Sciatic nerve (tissue), 2 donors: Measurements from ENCODE around the gene KLHL3. TPM values are rescaled to one million over a fixed set of nuclear protein-coding genes. Genes with fewer than 3 reads are reported as not detected.

Experiments used
- ATAC-seq: fragments of 200-7000 bp; cut with Tn5 transposase; one replicate; pipeline ENCODE4 v1.9.1; 2020; ENCODE audit warnings: mild to moderate bottlenecking, moderate library complexity
- DNase-seq: peaks from one replicate; pipeline ENCODE4 v3.0.0-alpha.2; 2020; ENCODE audit warnings: low spot score
- intact Hi-C: fragments of 100-400 bp; cut with DNase I; formaldehyde crosslinking; loops from one replicate; pipeline ENCODE4 v1.14.2; 2022
- total RNA-seq: library from RNA; stranded (reverse); fragmentation: NEBNext Ultra II Directional; extraction: Animal tissue kit (Norgen Biotek cat#: 25700); gene quantifications from one replicate; pipeline ENCODE4 v1.2.1, GENCODE V29; 2021
- donor health status: DM: no; HTN: no; CAD: no.
- donor health status: DM: no; HTN: no; CAD: no.

KLHL3 gene
- total RNA-seq, 1 donor from 2014 or later: 32.8 TPM

DNA sequence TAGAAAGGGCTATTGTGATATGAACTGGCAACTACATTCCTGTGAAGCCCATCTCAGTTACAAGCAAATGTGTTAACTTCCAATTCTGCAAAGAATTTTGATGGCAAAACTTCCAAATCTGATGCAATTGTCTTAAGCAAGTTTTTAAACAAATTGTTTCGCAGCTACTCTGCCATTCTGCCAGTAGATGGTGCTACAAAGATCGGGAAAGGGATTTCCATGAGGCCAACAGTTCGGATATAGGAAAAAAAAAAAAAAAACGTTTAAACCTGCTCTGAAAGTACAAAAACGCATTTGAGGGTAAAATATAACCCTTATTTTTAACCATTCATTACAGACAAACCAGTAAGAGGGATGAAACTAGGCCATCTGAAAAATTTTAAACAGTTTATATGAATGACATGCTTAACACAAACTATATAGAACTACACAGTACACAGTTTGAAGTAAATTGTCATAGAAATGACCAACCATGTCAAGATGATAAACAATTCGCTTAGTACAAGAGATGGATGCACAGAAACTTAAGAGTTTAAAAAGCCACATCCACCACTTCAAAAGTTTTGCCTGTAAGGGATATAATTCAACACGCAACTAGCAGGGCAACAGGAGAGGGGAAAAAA lies 16.1 kb upstream of the KLHL3 start:
- ATAC-seq (no peak), DNase-seq (no peak)
- intact Hi-C loops: no loop called here

DNA sequence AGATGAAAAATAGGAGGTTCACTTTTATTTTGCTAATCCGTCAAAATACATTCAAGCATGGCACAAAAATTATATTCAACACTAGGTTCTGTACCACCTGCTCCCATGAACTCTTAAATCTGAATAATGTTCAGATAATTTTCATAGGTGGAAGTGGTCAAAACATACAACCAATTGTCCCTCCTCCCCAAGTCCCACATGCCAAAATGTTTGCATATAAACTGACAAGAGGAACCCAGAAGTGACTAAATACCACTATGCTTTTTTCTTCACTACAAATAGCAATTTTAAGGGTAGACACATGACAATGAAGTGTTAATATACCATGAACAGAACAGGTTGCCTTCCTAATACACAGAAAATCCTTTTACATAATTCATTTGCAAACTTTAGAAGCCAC lies 14.5 kb upstream of the KLHL3 start:
- DNase-seq: no peak
- ATAC-seq: no peak
- intact Hi-C loops: no loop called here

DNA sequence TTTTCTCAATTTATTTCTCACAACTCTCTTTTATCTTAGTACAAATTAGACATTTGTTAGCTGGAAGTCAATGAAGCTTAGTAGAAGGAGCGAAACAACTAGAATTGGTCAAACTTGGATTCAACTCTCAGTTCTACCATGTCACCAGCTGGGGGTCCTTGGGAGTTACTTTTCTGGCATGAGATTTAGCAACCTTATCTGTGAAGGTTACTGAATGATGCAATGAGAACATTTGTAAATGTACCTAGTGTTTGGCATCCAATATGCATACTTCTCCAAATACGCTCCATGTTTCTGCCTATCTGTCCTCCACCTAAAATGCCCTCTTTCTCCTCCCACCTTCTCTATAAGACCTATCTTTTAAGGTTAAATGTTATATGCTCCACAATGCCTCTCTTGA lies 12.0 kb upstream of the KLHL3 start:
- no peak for ATAC-seq
- no peak for DNase-seq
- intact Hi-C loops: no loop called here

GRCh38 chr5:137743031-137743640 lies 7.2 kb upstream of the KLHL3 start:
- ATAC-seq (peak; percentile 87), DNase-seq (no peak)
- intact Hi-C loops: loop anchor here (5.0 kb wide), 1 partner anchor 86 kb away; no protein-coding TSS in a partner anchor

DNA sequence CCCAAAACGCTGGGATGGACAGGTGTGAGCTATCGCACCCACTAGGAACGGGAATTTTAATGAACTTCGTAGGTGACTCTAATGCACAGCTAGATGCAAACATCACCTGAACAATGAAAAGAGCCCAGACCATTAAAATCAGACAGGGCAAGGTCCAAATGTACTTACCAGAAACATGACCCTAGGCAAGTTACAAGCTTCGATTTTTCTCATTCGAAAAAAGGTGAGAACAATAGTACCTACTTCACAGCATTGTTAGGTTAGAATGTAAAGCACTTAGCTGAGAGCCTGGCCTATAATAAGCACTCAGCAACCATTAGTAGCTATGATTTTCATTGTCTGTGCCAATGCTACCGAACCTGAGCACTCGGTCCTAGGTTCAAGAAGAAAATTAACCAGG lies 5.8 kb upstream of the KLHL3 start:
- no peak for DNase-seq
- no peak for ATAC-seq
- intact Hi-C loops: loop anchor here (5.0 kb wide), 1 partner anchor 84 kb away; no protein-coding TSS in a partner anchor

- ATAC-seq (no peak), DNase-seq (no peak)
- intact Hi-C loops: loop anchor here (5.0 kb wide), 1 partner anchor 82 kb away; no protein-coding TSS in a partner anchor
These were observed 3.8 kb upstream of the KLHL3 start for GRCh38 chr5:137739737-137740136.

- ATAC-seq: no peak
- no peak for DNase-seq
- intact Hi-C loops: no loop called here
These were observed 3.1 kb upstream of the KLHL3 start for GRCh38 chr5:137738947-137739346.

- intact Hi-C loops: no loop called here
- ATAC-seq: peak; percentile 40
- DNase-seq: no peak
These were observed 1.7 kb upstream of the KLHL3 start for GRCh38 chr5:137737349-137738131.

- no peak for ATAC-seq
- intact Hi-C loops: no loop called here
- no peak for DNase-seq
These were observed 607 bp upstream of the KLHL3 start for GRCh38 chr5:137736496-137736895.

- DNase-seq (no peak), ATAC-seq (peak; percentile 72)
- intact Hi-C loops: no loop called here
These were observed 831 bp downstream of the KLHL3 start for GRCh38 chr5:137734962-137735554.

GRCh38 chr5:137734331-137734730 lies 1.6 kb downstream of the KLHL3 start:
- DNase-seq (no peak), ATAC-seq (no peak)
- intact Hi-C loops: no loop called here

GRCh38 chr5:137733922-137734321 lies 2.0 kb downstream of the KLHL3 start:
- no peak for ATAC-seq
- no peak for DNase-seq
- intact Hi-C loops: no loop called here

DNA sequence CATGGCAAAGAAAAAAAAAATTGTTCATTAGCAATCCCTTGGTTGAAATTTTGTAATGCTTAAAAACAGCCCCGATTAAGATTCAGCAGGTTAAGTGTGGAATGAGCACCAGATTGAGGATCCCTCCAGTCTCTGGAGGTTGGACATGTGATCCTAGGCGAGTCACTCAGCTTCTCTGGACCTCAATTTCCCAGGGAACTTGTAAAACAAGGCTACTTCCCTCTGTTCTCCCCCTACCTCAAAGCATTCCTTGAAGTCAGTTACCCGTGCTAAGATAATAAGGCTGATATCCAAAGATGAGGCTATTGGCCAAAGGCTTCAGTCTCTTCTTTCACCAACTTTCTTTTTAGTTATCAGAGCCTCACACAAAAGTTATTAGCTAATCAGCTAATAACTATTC lies 2.9 kb downstream of the KLHL3 start:
- intact Hi-C loops: no loop called here
- DNase-seq (no peak), ATAC-seq (no peak)

GRCh38 chr5:137731176-137731575 lies 4.7 kb downstream of the KLHL3 start:
- ATAC-seq (peak; percentile 80), DNase-seq (no peak)
- intact Hi-C loops: no loop called here

- intact Hi-C loops: no loop called here
- no peak for ATAC-seq
- no peak for DNase-seq
These were observed 5.6 kb downstream of the KLHL3 start for GRCh38 chr5:137730336-137730735.

GRCh38 chr5:137728048-137728447 lies 7.8 kb downstream of the KLHL3 start:
- ATAC-seq (no peak), DNase-seq (no peak)
- intact Hi-C loops: no loop called here

GRCh38 chr5:137727623-137728022 lies 8.3 kb downstream of the KLHL3 start:
- no peak for DNase-seq
- intact Hi-C loops: no loop called here
- no peak for ATAC-seq

DNA sequence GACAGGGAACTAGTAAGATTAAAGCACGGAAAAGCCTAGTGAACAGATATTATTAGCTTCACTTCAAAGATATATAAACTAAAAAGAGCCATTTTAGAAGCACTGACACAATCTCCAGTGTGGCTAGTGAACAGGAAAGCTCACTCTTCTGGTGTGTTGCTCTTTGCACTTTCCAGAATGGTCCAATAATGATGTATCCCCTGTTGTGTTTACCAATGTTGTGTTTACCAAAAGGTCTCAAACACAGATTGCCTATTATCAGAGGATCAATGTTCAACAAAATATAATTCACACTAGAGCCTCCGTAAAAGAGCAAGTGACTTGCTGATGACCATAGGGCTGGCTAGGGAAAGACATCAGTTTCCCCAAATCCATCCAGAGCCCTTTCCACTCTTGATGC lies 11.6 kb downstream of the KLHL3 start:
- no peak for ATAC-seq
- intact Hi-C loops: no loop called here
- no peak for DNase-seq

- ATAC-seq (no peak), DNase-seq (no peak)
- intact Hi-C loops: no loop called here
These were observed 17.3 kb downstream of the KLHL3 start for GRCh38 chr5:137718611-137719010.

- ATAC-seq (no peak), DNase-seq (no peak)
- intact Hi-C loops: no loop called here
These were observed 19.6 kb downstream of the KLHL3 start for GRCh38 chr5:137716337-137716736.
